Stimulated activated CD8-positive, alpha-beta memory T cell treated with anti-CD3 and anti-CD28 coated beads, Interleukin-2, amount 100 ng/mL, for 1 hour (primary cell): Measurements from ENCODE around the gene TRIM63.

ENCODE experiments used
- DNase-seq, 2 donors: peaks; one replicate each; pipeline ENCODE4 v3.0.0-alpha.2; 2020; ENCODE audit warnings: low read depth in 2 of 2

Gene TRIM63

DNA sequence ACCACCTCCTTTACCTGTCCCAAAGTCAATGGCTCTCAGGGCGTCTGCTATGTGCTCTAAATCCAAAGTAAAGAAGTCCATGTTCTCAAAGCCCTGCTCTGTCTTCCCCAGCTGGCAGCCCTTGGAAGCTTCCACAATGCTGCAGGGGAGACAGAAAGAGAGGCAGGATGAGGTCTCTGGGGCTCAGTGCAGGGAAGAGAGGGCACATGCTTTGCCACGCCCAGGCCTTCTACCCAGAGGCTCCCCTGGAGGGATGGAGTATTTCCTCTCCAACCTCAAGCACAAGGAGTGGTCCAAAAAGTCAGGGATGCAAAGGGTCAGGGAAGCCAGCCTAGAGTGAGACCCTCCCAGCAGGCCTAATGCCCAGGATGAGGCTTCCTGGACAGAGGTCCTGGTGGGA lies 10.2 kb downstream of the TRIM63 start:
- no peak for DNase-seq

DNA sequence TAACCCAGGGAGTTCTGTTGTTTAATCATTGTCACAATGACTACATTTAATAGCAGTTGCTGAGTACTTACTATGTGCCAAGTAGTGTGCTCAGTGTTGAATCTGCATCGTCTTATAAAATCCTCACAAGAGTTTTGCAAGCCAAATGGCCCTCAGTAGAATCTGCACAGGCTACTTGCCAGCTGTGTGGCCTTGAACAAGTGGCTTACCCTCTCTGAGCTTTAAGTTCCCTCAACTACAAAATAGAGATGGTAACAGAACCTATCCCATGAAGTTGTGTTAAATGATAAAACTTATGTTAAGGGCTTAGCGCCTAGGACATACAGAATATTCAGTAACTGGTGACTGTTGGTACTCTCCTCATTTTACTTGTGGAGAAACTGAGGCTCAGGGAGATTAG lies 12.4 kb downstream of the TRIM63 start:
- DNase-seq: no peak

DNA sequence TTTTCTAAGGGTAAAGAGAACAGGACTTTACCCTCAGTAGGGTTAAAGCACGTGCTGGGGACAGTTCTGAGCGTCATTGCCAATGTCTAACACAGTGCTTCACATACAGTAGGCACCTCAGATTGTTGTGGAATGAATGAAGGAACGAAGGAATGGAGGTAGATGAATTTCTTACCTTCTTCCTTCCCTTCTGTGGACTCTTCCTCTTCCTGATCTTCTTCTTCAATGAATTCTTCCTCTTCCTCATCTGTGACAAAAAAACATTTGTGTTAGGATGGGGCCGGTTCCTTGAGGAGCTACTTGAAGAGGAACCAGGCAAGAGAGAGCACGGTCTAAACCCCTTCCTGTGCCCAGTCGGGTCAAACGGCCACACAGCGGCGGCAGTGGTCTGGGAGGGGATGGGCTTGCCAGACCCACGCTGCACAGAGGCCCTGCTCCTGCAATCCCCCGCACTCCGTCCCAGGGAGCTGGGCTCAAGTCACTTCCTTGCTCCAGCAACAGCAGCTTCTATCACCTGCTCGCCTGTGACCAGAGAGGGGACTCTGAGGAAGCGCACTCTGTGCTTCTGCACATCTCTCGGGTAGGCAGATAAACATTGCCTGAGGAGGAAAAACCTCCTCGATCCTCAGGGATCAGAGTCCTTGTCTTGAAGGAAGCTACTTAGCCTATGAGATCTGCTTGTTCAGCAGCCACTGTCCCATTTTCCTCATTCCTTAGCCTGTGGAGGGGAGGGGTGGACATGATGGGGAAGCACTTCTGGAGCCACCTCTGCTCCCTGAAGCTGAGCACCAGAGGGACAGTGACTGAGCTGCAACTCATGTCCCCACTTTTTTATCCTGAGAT lies 13.5 kb downstream of the TRIM63 start:
- no peak for DNase-seq

GRCh38 chr1:26050248-26050640 lies 17.2 kb downstream of the TRIM63 start:
- no peak for DNase-seq

DNA sequence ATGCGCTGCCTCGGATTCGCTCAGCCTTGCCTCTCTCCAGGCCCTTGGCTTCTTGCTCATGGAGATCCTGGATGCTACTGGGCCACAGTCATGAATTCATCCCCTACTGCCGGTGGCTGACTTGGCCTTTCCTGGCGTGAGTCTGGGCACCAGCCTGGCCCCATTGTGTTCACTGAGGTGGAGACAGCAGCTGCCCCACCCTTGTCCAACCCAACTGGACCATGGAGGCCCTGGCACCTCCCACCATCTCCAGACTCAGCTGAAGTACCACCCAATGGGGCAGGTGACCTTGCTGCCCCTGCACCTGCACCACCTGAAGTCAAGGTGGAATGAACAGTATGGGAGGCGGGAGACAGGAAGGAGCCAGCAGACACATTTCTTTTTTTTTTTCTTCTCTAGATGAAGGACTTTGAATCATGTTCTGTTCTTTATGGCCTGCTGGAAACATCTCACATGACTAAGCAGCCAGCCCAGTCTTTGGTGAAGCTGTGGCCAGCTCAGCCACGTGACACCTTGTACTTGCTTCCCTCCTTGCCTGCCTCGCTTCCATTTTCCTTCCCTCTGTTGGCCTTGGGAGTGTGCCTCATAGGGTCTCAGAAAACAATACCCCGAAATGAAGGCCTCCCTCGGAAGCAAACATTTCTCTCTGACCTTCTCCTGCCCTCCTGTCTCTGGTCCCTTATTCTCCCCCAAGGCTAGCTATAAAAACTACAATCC lies 17.7 kb downstream of the TRIM63 start:
- DNase-seq: no peak

GRCh38 chr1:26047278-26047874 lies 20.1 kb downstream of the TRIM63 start:
- DNase-seq: no peak

GRCh38 chr1:26046246-26047095 lies 21.0 kb downstream of the TRIM63 start:
- no peak for DNase-seq

DNA sequence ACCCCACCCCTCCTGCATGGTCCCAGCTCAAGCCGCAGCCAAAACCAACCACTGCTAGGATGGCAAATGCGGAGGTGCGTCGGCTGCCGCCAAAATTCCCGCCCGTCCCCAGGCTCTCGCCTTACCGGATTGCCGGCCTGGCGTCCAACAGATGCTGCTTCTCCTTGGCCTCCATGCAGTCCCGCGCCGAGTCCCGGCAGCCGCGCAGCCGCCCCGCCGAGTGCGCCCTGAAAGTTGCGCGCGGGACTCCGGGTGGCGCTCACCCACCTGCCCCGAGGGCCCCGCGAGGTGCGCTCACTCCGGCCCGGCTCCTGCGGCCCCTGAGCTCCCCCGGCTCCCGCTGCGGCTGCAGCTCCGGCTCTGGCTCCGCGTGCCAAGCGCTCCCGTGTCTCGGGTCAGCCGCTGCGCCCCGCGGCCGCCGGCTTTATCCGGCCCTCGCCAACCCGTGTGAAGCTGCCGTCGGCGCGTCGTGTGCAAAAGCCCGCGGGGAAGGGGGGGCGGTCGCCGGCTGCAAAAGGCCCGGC lies 21.6 kb downstream of the TRIM63 start, which contains the start of gene SLC30A2:
TSS of gene SLC30A2 (minus strand) at position 397 of the 524 bp plus-strand sequence. CDS start at position 175, 222 bp downstream.
- DNase-seq: no peak

DNA sequence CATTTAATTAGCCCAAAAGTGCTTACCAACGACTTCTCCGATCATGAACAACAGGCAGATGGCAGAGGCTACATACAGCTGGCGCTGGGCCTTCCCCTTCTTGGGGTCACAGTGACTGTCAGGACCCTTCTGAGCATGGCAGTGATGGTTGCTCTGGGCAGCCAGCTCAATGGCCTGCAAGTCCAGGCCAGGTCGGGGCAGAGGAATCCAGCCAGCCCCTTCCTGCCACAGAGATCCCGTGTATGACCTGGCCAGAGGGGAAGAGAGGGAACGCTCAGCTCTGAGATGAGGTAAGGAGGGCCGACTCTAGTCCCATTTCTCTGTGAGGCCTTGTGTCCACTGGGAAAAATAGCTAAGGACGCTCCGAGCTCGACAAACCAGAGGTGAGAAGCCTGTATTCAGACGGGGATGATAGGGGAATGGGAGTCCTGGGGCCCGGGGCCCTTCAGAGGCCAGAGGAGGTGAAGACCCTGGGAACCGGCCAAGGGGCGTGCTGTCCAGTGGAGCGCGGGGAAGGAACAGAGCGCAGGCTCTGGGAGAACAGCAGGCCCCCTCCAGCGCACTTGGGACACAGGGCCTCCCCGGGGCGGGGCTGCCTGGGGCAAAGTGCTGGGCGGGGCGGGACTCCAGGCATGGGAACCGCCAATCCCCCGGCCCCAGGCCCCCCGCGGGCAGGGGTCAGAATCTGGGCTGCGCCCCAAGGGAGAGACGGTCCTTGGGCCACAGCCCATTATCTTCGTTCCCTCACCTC lies 22.3 kb downstream of the TRIM63 start:
- DNase-seq: no peak

DNA sequence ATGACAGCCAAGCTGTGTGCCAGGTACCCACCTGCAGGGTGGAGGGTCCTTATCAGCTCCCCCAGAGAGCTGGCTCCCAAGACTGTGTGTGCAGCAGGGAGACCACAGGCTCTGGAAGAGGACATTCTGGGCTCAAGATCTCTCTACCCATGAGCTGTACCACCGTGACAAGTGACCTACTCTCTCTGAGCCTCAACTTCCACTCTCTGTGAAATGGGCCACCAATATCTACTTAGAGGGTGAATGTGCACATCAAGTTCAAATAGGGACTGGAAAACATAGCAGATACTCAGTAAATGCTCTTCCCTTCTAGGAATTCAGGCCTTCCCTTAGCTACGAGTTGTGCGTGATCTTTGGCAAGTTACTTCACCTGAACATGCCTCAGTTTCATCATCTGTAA lies 23.0 kb downstream of the TRIM63 start:
- DNase-seq: no peak

GRCh38 chr1:26043765-26044164 lies 23.7 kb downstream of the TRIM63 start:
- DNase-seq: no peak

DNA sequence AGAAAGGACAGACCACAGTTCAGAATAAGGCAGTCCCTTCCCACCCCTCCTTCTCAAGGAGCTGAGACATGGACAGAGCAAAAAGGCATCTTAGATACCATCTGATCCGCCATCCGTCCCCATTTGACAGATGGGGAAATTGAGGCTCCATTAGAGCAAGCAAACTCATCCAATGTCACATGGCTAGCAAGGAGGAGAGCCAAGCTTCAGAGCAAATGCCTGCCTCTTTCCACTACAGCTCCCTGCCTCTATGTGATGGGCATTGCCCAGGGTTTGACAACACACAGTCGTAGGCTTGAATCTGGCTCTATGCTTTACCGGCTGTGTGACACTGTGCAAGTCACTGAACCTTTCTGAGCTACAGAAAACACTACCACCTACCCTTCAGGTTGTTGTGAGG lies 25.5 kb downstream of the TRIM63 start:
- no peak for DNase-seq

GRCh38 chr1:26041401-26041800 lies 26.0 kb downstream of the TRIM63 start:
- DNase-seq: no peak

DNA sequence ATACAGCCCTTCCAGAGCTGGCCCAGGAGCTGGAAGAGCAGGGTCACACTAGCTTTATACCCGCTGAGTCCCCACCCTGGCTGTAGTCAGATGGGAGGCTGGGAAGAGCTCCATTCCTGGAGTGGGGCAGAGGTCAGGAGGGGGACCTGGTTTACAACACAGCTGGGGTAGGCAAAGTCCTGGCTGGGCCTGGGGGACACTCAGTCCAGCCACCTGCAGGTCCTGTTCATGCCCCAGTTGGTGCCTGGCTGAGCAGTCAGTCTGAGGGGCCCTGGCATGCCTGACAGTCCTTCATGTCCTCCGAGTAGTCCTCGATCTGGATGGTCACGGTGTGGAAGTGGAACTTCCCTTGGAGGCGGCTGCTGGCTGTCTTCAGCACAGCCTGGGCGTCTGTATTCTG lies 28.5 kb downstream of the TRIM63 start:
- no peak for DNase-seq

DNA sequence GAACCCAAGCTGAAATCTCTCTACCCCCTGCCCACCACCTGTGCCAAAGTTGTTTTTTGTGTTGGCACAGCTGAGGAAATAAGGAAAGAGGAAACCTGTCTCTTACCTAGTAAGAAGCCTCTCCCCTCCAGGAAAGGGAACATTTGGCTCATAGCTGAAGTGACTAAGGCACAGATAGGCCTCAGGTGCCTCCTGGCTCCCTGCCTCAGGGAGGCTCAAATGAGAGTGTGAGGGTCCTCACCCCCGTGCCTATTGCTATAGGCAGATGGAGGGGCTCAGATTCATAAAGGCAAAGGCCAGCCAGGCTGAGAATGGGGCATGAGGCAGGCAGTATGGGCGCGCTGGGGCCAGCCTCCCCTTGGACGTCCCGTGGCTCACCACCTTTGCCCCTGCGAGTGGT lies 29.0 kb downstream of the TRIM63 start:
- no peak for DNase-seq

DNA sequence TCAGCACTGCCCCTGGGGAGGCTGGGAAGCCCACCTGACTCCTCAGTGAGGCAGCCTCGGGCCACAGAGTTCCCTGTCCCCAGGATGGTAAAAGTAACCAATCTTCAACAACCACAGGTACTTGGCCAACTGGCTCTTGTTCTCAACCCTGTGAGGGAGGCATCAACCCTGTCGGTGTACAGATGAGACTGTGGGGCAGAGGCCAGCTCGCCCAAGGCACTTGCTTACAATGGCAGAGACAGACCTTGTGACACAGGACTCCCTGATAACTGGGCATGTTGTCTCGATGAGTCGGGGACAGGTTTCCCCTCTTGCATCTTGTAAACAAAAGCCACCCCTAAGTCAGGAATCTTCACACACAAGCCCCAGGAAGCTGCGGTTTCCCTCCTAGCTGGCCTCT lies 29.5 kb downstream of the TRIM63 start:
- DNase-seq: no peak

GRCh38 chr1:26036756-26037281 lies 30.6 kb downstream of the TRIM63 start:
- DNase-seq: no peak

DNA sequence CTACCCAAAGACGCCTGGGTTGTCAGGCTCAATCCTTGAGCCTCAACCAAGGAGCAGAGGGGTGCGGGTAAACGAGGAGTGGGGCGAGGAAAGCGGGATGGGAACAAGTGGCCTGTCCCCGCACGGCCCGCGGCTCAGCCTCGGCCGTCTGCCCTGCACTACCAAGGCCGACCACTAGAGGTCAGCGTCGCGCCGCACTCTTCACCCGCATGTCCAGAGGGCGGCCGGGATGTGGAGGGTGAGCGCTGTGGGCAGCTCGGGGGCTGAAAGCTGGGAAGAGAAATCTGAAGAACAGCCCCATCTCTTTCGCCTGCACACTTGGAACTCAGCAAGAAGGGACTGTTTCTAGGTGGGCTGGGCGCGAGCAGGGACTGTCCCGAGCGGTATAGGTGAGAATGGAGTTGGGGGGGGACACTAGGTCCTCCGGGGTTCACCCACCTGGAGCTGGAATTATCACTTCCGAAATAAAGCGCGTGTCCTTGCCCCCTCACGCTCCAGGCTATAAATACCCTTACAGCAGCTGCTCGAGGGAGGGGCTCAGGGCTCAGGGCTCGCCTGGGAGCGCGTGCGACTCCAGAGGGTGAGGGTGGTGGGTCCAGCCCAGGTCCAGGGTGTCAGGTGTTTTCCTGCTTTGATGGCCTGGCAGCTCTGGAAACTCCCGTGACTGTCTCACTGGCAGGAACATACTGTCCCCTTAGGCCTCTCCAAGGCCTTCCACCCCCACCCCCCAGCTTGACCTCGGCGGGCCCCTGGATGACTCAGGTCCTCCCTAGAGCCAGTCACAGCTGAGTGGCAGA lies 31.3 kb downstream of the TRIM63 start:
- peak; percentile 53 to 60 for DNase-seq

DNA sequence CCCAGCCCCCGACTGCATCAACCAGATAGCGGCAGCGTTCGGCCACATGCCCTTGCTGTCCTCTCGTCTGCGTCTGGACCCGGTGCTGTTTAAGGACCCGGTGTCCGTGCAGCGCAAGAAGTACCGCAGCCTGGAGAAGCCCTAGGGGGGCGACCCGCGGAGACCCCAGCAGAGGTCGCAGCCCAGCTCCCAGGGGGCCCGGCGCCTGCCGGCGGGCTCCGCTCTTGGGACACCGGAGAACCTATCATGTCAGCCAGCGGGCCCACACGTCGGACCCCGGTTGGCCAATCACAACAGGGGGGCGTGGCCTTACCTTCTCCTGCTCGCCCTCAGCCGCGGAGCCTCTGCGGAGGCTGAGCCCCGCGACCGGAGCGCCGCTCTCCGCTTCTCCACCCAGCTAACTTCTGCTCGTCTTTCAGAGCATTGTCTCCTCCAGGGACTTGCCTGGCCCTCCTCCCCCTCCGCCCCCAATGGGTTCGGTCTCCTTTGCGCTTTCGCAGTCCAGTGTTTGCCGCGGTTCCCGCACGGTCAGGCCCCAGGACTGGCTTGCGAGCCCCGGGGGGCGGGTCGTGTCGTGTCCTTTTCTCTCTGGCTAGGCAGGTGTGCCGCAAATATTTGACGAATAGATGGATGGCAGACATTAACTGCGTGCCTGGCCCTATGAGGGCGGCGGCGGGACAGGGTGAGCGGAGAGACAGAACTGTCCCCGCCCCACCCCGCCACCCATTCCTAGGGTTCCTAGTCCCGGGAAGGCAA lies 32.0 kb downstream of the TRIM63 start:
- DNase-seq: peak; percentile 84 to 91
